Measurements from ENCODE around the gene AK2.
"Not testable (repeated sequence)": the region's sequence is repeated elsewhere in the genome, so short reads cannot be mapped to it uniquely, and the experiment has no call there.

Gene AK2

DNA sequence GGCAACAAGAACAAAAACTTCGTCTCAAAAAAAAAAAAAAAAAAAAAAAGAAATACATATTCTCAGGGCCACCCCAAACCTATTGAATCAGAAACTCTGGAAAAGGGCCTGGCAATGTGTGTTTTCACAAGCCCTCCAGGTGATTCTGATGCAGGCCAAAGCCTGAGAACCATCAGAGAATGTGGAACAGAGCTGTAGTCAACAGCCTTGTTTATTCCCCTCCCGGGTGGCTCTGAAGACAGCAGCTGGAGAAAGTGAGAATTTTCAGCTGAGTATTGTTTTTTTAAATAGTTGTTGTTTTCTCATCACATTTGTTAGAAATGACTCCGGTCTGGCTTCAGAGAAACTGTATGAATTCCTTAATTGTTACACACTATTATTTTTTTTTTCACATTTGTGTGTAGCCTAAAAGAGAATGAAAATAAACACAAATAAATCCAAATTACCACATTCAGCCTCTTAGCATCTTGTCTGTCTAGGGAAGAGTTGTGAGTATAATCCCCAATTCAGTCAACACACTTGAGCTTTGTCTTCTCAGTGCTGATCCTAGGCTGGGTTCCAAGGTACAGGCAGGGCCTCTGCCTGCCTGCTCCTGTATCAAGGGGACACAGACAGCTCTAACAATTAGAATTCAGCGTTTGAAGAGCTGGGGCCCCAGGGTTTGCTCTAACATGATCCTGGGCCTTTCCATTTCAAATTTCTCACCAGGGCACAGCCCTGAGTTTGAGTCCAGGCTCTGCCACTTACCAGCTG, 37.7 kb upstream of the AK2 start:
- Histone ChIP-seq H3K4me3 (replicated peaks; ENCODE audit: insufficient read depth, low read length) (no peak overlapping the region), H3K27ac (replicated peaks) (no peak overlapping the region), H3K27me3 (ENCODE audit: insufficient read depth, poor library complexity, severe bottlenecking) (no peaks in the 10 kb centered on the region)
- DNase-seq (ENCODE audit: low read depth in 1 of 2, low spot score in 1 of 2): no peak
- TF ChIP-seq SPI1 (IDR thresholded peaks at IDR 0.05; ENCODE audit: borderline replicate concordance, low read depth) (no peak), GABPA (IDR thresholded peaks at IDR 0.05; ENCODE audit: low read depth) (no peak), POLR2AphosphoS5 (IDR thresholded peaks at IDR 0.05; ENCODE audit: low read depth) (no peak)
- TF ChIP-seq, protein P1, sequence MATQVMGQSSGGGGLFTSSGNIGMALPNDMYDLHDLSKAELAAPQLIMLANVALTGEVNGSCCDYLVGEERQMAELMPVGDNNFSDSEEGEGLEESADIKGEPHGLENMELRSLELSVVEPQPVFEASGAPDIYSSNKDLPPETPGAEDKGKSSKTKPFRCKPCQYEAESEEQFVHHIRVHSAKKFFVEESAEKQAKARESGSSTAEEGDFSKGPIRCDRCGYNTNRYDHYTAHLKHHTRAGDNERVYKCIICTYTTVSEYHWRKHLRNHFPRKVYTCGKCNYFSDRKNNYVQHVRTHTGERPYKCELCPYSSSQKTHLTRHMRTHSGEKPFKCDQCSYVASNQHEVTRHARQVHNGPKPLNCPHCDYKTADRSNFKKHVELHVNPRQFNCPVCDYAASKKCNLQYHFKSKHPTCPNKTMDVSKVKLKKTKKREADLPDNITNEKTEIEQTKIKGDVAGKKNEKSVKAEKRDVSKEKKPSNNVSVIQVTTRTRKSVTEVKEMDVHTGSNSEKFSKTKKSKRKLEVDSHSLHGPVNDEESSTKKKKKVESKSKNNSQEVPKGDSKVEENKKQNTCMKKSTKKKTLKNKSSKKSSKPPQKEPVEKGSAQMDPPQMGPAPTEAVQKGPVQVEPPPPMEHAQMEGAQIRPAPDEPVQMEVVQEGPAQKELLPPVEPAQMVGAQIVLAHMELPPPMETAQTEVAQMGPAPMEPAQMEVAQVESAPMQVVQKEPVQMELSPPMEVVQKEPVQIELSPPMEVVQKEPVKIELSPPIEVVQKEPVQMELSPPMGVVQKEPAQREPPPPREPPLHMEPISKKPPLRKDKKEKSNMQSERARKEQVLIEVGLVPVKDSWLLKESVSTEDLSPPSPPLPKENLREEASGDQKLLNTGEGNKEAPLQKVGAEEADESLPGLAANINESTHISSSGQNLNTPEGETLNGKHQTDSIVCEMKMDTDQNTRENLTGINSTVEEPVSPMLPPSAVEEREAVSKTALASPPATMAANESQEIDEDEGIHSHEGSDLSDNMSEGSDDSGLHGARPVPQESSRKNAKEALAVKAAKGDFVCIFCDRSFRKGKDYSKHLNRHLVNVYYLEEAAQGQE (IDR thresholded peaks at IDR 0.05; ENCODE audit: insufficient replicate concordance, low read depth): no peak
- TF ChIP-seq, protein P2, sequence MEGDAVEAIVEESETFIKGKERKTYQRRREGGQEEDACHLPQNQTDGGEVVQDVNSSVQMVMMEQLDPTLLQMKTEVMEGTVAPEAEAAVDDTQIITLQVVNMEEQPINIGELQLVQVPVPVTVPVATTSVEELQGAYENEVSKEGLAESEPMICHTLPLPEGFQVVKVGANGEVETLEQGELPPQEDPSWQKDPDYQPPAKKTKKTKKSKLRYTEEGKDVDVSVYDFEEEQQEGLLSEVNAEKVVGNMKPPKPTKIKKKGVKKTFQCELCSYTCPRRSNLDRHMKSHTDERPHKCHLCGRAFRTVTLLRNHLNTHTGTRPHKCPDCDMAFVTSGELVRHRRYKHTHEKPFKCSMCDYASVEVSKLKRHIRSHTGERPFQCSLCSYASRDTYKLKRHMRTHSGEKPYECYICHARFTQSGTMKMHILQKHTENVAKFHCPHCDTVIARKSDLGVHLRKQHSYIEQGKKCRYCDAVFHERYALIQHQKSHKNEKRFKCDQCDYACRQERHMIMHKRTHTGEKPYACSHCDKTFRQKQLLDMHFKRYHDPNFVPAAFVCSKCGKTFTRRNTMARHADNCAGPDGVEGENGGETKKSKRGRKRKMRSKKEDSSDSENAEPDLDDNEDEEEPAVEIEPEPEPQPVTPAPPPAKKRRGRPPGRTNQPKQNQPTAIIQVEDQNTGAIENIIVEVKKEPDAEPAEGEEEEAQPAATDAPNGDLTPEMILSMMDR (IDR thresholded peaks at IDR 0.05; ENCODE audit: insufficient read depth, low read length): no peak

DNA sequence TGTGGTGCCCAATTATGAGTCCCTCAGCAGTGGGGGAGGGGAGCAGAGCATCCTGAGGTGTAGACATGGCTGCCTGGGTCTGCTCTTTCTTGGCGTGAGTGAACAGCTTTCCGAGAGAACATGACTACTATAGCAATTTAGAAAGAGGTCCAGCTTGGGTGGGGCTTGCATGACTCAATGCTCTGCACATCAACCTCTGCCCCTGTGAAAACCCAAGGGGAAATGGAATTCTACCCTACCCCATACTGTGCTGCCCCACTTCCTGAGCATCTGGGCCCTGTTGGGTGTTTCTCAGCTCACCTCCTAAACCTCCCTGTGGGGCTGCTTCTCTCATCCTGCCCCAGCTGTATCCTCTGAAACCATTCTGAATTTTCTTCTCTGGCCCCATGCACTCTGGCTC, 36.0 kb upstream of the AK2 start:
- Histone ChIP-seq H3K27me3 (ENCODE audit: insufficient read depth, poor library complexity, severe bottlenecking) (no peaks in the 10 kb centered on the region), H3K4me3 (replicated peaks; ENCODE audit: insufficient read depth, low read length) (no peak overlapping the region), H3K27ac (replicated peaks) (no peak overlapping the region)
- TF ChIP-seq POLR2AphosphoS5 (IDR thresholded peaks at IDR 0.05; ENCODE audit: low read depth) (no peak), SPI1 (IDR thresholded peaks at IDR 0.05; ENCODE audit: borderline replicate concordance, low read depth) (no peak), GABPA (IDR thresholded peaks at IDR 0.05; ENCODE audit: low read depth) (no peak)
- TF ChIP-seq, protein P2 (IDR thresholded peaks at IDR 0.05; ENCODE audit: insufficient read depth, low read length): no peak
- TF ChIP-seq, protein P1 (IDR thresholded peaks at IDR 0.05; ENCODE audit: insufficient replicate concordance, low read depth): no peak
- DNase-seq (ENCODE audit: low read depth in 1 of 2, low spot score in 1 of 2): no peak

DNA sequence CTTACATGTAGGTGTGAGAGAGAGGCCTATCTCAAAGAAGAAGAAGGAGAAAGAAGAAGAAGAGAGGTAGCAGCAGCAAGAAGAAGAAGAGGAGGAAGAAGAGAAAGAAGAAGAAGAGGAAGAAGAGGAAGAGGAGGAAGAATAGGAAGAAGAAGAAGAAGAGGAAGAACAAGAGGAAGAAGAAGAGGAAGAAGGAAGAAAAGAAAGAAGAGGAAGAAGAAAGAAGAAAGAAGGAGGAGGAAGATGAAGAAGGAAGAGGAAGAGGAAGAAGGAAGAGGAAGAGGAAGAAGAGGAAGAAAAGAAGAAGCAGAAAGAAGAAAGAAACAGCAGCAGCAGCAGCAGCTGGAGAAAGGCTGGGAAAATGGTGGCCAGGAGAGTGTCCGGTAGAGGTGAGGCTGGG, 33.9 kb upstream of the AK2 start:
- H3K27ac ChIP-seq (replicated peaks): no peak overlapping the region
- TF ChIP-seq GABPA (IDR thresholded peaks at IDR 0.05; ENCODE audit: low read depth) (no peak), POLR2AphosphoS5 (IDR thresholded peaks at IDR 0.05; ENCODE audit: low read depth) (no peak), SPI1 (IDR thresholded peaks at IDR 0.05; ENCODE audit: borderline replicate concordance, low read depth) (no peak)
- TF ChIP-seq, protein P2 (IDR thresholded peaks at IDR 0.05; ENCODE audit: insufficient read depth, low read length): no peak
- TF ChIP-seq, protein P1 (IDR thresholded peaks at IDR 0.05; ENCODE audit: insufficient replicate concordance, low read depth): no peak
- no peaks in the 10 kb centered on the region for H3K27me3 ChIP-seq (ENCODE audit: insufficient read depth, poor library complexity, severe bottlenecking)
- H3K4me3 ChIP-seq (replicated peaks; ENCODE audit: insufficient read depth, low read length): no peak overlapping the region
- no peak for DNase-seq (ENCODE audit: low read depth in 1 of 2, low spot score in 1 of 2)

DNA sequence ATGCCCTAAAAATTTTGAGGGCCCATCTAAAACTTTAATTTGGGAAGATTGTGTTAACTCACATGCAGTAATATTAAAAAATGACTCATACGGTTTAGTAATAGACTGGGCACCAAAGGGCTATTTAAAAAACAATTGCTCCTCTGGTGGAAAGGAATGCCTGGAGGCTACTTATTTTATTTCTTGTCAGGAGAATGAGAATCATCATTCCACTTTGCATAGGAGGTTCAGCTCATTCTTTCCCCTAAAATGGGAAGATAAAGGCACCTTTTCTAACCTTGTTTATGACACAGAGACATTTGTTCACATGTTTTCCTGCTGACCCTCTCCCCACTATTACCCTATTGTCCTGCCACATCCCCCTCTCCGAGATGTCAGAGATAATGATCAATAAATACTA, 31.4 kb upstream of the AK2 start:
- not testable (repeated sequence) for DNase-seq (ENCODE audit: low read depth in 1 of 2, low spot score in 1 of 2); H3K27ac ChIP-seq (replicated peaks); H3K4me3 ChIP-seq (replicated peaks; ENCODE audit: insufficient read depth, low read length); H3K27me3 ChIP-seq (ENCODE audit: insufficient read depth, poor library complexity, severe bottlenecking)

Measured in HL-60 (cell line).